Stimulated activated CD8-positive, alpha-beta memory T cell treated with anti-CD3 and anti-CD28 coated beads, Interleukin-15, amount 100 ng/mL, for 1 hour (primary cell): ENCODE measurements around the gene PALMD.

Experiments used
- DNase-seq: peaks from one replicate; pipeline ENCODE4 v3.0.0-alpha.2; 2020; ENCODE audit warnings: low read depth

PALMD gene

DNA sequence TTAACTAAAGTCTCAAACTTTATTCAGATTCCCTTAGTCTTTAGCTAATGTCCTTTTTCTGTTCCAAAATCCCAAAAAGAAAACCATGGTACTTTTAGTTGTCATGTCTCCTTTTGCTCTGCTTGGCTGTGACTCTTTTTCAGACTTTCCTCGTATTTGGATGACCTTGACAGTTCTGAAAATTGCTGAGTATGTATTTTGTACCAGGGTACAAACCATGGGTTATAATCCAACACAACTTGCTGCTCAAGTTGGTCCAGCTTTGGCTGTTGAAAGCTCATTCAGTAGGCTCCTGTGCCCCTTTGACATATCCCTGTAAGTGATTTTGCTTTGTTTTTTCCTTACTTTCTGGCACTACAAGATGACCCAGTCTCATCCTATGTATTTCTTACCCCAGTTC, 51.7 kb downstream of the PALMD start:
- DNase-seq, result no peak

DNA sequence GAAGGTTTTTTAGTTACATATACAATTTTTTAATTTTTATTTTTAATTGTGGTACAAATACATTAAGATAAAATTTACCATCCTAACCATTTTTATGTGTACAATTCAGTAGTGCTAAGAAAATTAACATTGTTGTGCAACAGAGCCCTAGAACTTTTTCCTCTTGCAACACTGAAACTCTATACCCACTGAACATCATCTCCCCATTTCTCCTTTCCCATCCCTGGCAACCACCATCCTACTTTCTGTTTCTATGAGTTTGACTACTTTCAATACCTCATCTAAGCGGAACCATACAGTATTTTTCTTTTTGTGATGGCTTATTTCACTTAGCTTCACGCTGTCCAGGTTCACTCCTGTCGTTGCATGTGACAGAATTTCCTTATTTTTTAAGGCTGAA, 54.1 kb downstream of the PALMD start:
- DNase-seq, result no peak

DNA sequence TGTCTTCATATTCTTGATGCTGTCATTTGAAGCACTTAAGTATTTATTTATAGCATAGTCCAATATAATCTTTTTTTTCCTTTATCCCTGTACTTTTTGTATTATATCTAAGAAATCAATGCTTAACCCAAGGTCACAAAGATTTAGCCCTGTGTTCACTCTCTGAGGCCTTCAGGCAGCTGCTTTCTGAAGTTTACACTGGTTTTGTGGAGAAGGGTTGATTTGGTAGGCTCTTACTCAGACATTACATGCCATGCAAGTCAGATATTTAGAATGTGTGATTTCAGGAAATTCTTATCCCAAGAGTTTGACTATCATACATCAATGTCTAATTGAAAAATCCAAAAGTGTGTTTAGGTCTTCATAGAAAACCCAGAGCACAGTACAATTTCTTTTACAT, 56.3 kb downstream of the PALMD start:
- DNase-seq, result no peak

DNA sequence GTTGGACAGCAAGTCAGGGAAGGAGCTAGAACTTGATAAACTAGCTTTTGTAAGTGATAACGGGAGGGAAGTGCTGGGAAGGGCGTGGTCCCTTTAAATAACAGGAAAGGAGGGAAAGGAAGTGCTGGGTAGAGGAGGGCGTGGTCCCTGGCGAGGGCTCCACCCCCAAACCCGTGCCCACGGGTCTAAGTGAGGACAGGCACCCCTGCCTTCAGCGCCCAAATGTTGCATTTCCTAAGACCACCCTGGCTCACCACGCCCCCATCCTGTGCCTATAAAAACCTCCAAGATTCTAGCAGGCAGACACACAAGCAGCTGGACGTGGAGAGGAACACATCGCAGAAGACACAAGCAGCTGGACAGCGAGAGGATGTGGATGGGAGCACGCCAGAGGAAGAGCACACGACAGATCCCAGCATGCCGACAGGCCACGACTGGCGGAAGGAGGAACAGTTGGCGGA, 58.5 kb downstream of the PALMD start:
- no peak for DNase-seq

DNA sequence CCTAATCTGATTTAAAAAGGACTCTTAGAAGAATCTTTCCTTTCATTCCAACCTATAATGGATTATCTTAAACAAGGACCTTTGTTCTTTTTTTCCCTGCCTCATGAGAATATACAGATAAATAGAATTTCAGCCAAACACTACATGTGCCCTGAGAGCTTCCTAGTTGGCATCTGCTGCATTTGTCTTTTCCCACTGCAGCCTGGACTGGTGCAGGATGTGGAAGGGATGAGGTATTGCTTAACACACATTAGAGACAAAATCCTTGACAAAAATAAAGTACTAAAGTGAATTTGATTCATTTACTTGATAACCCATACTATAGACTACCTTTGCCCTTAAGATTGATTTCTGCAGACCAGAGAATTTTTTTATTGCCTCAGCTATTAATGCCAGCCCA, 59.5 kb downstream of the PALMD start:
- DNase-seq, result no peak

DNA sequence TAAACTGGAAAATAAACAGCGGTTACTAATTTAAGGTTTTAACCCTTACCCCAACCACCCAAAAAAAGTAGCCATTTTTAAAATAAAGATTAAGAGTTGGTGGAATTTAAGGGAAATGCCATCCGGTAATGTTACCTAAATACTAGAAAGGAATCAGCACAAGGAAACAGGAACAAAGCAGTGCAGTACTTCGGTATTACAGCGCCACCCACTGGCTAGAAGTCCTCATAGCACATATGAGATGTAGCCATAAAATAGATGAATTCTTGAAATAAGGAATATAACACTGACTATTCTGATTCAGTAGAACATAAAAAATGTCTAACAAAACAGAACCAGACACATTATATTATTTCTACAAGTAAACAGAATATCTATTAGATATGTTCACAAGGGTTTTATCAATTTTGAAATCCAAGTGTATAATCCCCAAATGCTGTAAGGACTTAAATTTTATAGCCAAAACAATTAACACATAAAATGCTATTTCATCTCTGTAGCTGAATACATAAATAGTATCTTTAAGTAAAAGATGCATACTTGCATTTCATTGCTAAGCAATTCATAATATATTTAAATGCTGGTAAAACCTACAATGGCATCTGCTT, 61.7 kb downstream of the PALMD start:
- peak; percentile 27 for DNase-seq

DNA sequence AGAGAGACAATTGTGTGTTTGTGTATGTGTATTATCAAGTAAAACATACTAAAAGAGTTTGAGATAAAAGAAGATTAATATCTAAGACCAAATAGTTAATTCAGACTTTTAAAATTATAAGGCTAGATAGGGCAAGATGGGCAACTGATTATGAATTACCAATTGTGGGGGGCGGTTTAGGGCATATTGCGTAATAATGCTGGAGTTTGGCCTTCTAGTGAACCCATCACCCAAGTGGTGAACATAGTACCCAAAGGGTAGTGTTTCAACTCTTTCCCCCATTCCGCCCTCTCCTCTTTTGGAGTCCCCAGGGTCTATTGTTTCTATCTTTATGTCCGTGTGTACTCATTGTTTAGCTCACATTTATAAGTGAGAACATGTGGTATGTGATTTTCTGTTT, 65.1 kb downstream of the PALMD start:
- DNase-seq, result no peak

DNA sequence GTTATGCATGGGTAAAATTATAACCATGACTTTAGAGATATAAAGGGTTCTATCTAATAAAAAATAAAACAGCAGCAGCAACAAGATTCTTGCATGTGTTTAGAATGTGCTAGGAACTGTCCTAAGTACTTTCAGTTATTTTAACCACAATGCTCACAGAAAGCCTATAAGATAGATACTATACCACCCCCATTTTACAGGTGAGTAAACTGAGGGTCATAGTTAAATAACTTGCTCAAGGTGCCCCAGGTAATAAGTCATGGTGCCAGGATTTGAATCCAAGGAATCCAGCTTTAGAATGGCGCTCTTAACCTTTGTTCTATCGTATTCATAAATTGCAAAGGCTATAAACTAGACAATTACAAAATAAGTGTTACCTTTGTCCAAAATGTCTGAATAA, 67.1 kb downstream of the PALMD start:
- DNase-seq, result no peak

DNA sequence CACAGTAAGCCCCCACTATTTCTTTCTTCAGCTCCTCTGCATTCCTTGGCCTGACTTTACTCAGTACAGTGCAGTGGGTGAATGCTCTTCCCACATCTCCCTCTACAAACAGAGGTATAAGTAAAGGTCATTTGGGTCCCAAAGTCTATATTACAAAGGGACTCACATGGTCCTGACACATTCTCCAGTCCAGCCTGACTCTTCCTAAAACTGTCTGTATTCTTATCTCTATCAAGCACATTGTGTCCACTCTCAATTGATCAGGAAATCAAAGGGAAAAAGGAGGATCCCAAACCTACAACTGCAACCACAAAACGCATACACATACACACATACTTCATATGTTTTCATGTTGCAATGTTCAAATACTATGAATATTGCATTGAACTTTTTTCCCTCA, 71.1 kb downstream of the PALMD start:
- DNase-seq, result no peak

DNA sequence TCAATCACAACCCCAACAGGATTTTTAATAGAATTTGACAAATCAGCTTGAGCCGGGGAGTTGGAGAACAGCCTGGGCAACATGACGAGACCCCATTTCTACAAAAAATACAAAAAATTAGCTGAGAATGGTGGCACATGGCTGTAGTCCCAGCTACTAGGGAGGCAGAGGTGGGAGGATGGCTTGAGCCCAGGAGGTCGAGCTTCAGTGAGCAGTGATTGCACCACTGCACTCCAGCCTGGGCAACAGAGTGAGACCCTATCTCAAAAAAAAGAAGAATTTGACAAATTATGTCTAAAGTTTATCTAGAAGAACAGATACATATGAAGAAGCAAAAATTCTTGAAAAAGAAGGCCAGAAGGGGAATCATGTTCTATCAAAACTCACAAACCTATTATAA, 77.3 kb downstream of the PALMD start:
- no peak for DNase-seq

DNA sequence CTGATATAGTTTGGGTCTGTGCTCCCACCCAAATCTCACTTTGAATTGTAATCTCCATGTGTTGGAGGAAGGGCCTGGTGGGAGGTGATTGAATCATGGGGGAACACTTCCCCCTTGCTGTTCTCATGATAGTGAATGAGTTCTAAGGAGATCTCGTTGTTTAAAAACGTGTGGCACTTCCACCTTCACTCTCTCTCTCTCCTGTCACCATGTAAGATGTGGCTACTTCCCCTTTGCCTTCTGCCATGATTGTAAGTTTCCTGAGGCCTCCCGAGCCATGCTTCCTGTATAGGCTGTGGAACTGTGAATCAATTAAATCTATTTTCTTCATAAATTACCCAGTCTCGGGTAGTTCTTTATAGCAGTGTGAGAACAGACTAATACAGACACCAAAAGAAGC, 80.1 kb downstream of the PALMD start:
- DNase-seq, result no peak

DNA sequence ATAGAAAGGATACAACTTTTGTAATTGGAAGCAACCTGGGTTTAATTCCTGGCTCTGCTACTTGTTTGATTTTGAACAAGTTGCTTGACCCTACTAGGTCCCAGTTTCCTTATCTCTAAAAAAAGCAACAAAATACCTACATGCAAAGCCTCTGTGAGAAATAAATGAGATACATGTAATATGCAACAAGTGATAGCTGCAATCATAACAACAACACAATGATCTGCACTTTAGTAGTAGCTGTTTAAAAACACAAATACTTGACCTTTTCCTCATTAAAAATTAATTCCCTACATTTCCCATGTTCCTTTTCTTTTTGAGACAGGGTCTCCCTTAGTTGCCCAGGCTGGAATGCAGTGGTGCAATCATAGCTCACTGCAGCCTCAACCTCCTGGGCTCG, 80.5 kb downstream of the PALMD start:
- DNase-seq, result no peak

DNA sequence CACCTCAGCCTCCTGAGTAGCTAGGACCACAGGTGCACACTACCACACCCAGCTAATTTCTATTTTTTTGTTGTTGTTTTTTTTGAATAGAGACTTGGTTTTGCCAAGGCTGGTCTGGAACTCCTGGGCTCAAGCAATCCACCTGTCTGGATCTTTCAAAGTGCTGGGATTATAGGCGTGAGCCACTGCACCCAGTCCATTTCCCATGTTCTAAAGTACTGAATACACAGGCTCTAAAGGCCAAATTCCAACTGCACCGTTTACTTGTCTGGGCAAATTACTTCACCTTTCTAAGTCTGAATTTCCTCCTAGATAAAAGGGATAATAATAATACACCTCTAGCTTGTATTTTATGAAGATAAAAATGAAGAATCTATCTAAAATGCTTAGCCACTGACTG, 80.9 kb downstream of the PALMD start:
- no peak for DNase-seq

DNA sequence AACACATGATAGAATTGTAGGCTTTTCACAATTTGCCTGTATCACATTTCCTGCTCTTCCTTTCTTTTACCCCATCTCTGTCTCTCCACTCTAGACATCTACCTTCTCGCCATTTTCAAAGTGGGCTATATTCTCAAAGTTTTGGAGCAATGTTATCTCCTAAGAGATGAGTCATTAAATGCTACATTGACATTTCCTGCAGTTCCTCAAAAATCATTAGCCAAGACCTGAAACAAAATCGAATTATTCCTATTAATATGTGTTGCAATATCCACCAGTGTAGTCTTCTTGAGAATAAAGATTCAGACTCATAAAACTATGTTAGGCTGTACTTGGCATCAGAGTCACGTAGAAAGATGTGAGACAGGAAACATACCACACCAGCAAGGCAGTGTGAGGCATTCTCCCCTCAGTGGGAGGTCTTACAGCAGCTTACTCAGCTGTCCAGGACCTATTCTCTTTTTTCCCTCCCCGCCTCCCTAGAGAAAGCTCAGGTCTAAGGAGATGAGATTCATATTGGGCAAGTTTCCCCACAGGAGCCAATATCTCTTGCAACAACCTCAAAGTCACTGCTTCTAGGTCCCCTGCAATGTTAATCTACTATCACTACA, 81.8 kb downstream of the PALMD start:
- DNase-seq, result no peak

DNA sequence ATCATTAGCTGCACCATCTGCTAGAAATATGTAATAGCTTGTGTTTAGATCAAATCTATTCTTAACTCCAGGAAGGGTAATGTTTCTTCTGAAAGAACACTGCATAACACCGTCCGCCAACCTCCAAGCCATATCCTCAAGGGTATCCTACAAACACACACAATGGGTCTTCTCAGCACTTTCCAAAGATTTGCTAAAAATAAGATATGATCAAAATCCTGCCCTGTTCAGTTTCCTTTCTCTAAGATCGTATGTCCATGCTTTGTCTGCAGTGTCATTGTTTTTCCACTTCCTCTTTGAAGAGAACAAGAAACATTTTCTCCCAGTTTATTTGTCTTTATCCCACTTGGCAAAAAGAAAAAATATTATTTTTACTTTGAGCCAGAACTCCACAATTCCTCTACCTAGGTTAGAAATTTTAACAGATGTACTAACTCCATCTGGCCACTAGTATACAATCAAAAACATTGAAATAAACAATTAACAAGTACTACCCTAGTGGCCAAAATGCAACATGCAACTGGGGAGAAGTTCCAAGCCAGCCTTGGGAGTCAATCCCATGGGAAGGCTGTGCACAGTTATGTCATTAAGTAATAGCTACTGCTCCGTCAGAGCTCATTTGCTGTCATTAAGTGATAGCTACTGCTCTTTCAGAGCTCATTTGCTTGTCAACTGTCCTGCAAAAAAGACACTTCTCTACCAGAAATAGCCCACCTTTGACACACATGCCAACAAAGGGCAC, 82.8 kb downstream of the PALMD start:
- DNase-seq, result no peak

DNA sequence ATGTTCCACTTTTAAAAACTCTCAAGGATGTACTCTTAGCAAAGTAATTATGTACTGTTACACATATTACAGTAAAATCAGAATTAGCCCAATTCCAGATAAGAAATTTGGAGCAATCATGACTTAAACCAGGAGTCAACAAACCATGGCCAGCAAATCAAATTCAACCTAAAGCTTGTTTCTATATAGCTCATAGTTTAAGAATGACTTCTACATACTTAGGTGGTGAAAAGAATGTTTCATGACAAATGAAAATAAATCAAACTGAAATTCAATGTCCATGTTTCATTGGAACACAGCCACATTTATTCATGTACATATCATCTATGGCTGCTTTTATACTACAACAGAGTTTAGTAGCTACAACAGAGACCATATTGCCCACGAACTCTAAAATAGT, 85.5 kb downstream of the PALMD start:
- DNase-seq, result no peak

DNA sequence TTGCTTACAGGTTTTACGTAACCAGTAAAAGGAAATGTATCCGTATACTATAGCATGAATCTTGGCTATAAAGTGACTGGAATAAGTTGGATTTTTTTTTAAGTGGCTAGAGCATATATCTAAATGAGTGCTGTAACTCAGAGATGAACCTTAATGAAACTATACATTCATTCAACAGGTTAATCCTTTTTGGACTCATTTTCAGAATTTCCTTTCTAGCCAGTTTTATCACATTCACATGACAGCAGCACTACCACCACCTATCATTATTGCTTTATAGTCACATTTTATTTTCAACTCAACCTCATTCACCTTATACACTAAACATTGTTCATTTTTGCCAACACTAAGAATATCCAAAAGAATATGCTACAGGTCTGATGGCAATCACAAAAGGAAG, 89.9 kb downstream of the PALMD start:
- no peak for DNase-seq

DNA sequence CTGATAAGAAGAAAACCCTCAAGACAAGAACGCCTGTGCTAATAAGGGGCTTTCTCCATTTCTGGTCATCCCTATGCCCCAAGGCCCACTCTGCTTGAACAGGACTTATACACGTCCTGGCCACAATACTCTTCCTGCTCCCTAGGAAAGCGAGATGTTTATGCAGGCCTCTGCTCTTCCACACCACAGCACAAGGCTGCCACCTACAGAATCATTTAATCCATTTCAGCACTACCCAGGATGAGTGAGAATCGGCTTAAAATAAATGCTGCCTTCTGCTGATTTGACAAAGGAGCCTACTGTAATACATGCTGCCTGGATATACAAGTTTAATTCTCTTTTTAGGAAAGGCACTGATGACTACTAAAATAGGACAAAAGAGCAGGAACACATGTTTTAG, 91.1 kb downstream of the PALMD start:
- DNase-seq, result no peak

DNA sequence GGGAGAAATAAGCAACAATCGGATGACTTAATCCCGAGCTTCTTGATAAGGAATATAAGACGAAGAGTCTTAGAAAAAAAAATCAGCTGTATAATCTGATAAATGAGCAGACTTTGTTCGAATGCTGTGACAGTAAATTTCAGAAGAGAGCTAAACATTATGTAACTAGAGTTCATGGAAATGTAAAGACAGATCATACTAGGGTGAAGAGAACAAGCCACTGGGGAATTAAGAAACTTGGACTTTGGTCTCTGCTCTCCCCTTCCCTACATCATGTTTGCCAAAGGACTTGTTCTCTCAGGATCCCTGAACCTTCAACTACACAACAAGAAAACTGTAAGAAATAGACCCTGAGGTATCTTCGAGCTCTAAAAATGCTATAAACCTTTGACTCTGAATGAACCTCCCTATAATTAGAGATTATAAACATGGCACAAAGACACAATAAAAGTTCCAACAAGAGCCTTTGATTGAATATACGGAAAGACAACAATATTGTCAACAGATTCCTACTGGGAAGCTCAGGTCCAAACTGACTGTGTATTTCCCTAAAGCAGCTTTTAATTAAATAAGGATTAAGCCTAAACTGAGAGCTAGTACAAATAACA, 93.0 kb downstream of the PALMD start:
- DNase-seq, result no peak

DNA sequence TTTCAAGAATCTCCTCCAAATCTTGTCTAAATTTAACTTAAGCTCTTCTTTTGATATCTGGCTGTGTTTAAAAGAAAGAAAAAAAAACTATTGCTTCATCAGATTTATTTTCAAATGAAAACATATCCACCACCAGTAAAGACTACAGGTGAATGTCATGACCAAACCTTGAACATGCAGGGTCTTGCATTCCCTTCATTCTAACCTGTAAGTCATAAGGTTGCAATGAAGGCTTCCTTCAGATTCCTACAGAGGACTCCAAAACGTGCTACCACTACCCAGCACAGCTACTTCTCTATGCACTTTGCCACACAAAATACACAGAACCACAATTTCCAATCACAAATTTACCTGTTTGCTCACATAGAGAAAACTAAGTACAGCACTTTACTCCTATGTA, 94.2 kb downstream of the PALMD start:
- no peak for DNase-seq
